ENCODE data around the gene FAM13A.

GRCh38 chr4:89039730-89040338 is 17.2 kb downstream of the FAM13A start:
- TF ChIP-seq CTCF (IDR thresholded peaks at IDR 0.05; ENCODE audit: poor library complexity, severe bottlenecking): no peak
- TF ChIP-seq SMC3 (conservative IDR thresholded peaks at IDR 0.05; ENCODE audit: poor library complexity): no peak
- no peak for TF ChIP-seq REST (IDR thresholded peaks at IDR 0.05; ENCODE audit: borderline replicate concordance)
- TF ChIP-seq POLR2AphosphoS5 (IDR thresholded peaks at IDR 0.05): no peak
- TF ChIP-seq EP300 (conservative IDR thresholded peaks at IDR 0.05; ENCODE audit: poor library complexity, severe bottlenecking): no peak
- TF ChIP-seq EZH2 (IDR thresholded peaks at IDR 0.05; ENCODE audit: borderline replicate concordance, insufficient read depth, low read length, poor library complexity, severe bottlenecking): no peak
- no peak for TF ChIP-seq RAD21 (conservative IDR thresholded peaks at IDR 0.05)
